Heart right ventricle (tissue), 16 donors: Measurements from ENCODE around the gene PWWP2B. TPM values are rescaled to one million over a fixed set of nuclear protein-coding genes. Genes with fewer than 3 reads are reported as not detected.
"Not testable (repeated sequence)": the region's sequence is repeated elsewhere in the genome, so short reads cannot be mapped to it uniquely, and the experiment has no call there.

ENCODE experiments used
- ATAC-seq, 8 donors: fragments of 200-7000 bp; cut with Tn5 transposase; one replicate each; pipeline ENCODE4 v1.9.1; 2020; ENCODE audit warnings: mild to moderate bottlenecking in 8 of 8, moderate library complexity in 8 of 8, moderate number of reproducible peaks in 1 of 8
- DNase-seq, 2 donors: peaks; one replicate each; pipeline ENCODE4 v3.0.0-alpha.2; 2020
- H3K27ac ChIP-seq, 10 donors: fragments of 200-600 bp; sonication (generic) in 2 of 10; one replicate each; pipeline versions ENCODE4 v1.5.0 to v1.8.0; 2020 to 2022; ENCODE audit warnings: mild to moderate bottlenecking in 3 of 10
- H3K27me3 ChIP-seq, 7 donors: fragments of 200-600 bp; one replicate each; pipeline ENCODE4 v1.8.0; 2021 to 2022; ENCODE audit warnings: mild to moderate bottlenecking in 2 of 7
- H3K36me3 ChIP-seq, 9 donors: fragments of 200-600 bp; sonication (generic) in 1 of 9; one replicate each; pipeline versions ENCODE4 v1.5.0 to v1.8.0; 2020 to 2022; ENCODE audit warnings: mild to moderate bottlenecking in 2 of 9
- H3K4me1 ChIP-seq, 9 donors: fragments of 200-600 bp; sonication (generic) in 1 of 9; one replicate each; pipeline versions ENCODE4 v1.5.0 to v1.8.0; 2020 to 2022; ENCODE audit warnings: mild to moderate bottlenecking in 4 of 9
- H3K4me3 ChIP-seq, 10 donors: fragments of 200-600 bp; sonication (generic) in 2 of 10; one replicate each; pipeline versions ENCODE4 v1.5.0 to v1.8.0; 2020 to 2022; ENCODE audit warnings: mild to moderate bottlenecking in 7 of 10, moderate library complexity in 2 of 10
- H3K9me3 ChIP-seq, 11 donors: fragments of 200-600 bp in 10 of 11; sonication (generic) in 2 of 11; one replicate each; pipeline versions ENCODE4 v1.5.0 to v1.8.0; 2013 to 2022; ENCODE audit warnings: mild to moderate bottlenecking in 2 of 11, control low read depth in 1 of 11, moderate library complexity in 1 of 11
- CTCF ChIP-seq, 9 donors: fragments of 200-600 bp; sonication (generic) in 2 of 9; IDR thresholded peaks; one replicate each; pipeline versions ENCODE4 v1.5.0 to v1.8.0; 2021 to 2022; ENCODE audit warnings: antibody characterized with exemption in 9 of 9, mild to moderate bottlenecking in 5 of 9, moderate library complexity in 1 of 9
- WGBS, 2 donors: extraction: QIAGEN DNeasy Blood & Tissue Kit; methylation state at CpG; one replicate each; pipeline ENCODE4 v1.1.7; 2013; ENCODE audit warnings: inconsistent platforms in 1 of 2; 5-methylcytosine and 5-hydroxymethylcytosine counted together
- intact Hi-C, 10 donors: fragments of 100-400 bp; cut with DNase I; formaldehyde crosslinking; loops; one replicate each; pipeline versions ENCODE4 v1.11.1 to v1.14.2; 2022
- polyA plus RNA-seq, 2 donors: library from polyadenylated mRNA; stranded (reverse); fragments of 200-250 nt; gene quantifications; one replicate each; pipeline ENCODE4 v1.2.3, GENCODE V29; 2013
- total RNA-seq, 10 donors: library from RNA; stranded (reverse); fragmentation: NEBNext Ultra II Directional in 3 of 10; extraction: Animal tissue kit (Norgen Biotek cat#: 25700) in 3 of 10; gene quantifications; one replicate each; pipeline versions ENCODE4 v1.2.1 to v1.2.4, GENCODE V29; 2021 to 2023
- donor health status: Arrhythmogenic right ventricular cardiomyopathy.
- donor health status: ischemic (EF 13 %, LVEDD 7.1; RV severe dilation, severe dysfunction).
- donor health status: healthy with polysubstance abuse.
- donor health status: DM: no; HTN: yes; CAD: no.
- donor health status: DM: no; HTN: no; CAD: no.
- donor health status: ischemic (EF 25% LVEDD 6.9; RV normal size, moderate dysfunction).
- donor health status: ischemic (EF 25% LVEDD 5.7; RV mildly dilated, moderate dysfunction).
- donor health status: healthy.
- donor health status: DM: yes; HTN: yes; CAD: no.
- donor health status: Ischemic cardiomyopathy.
- donor health status: ischemic (EF 35%, LVEDD 5.7; RV mildly dilated, moderate dysfunction).
- donor health status: nonischemic (EF 11% LVEDD 7.7; RV severe dilation, severe dysfunction).
- donor health status: DM: yes; HTN: yes; CAD: no.
- donor health status: PGD.
- donor health status: ischemic (EF 29% LVEDD 5.4; RV normal size, mild dysfunction).
- donor health status: nonischemic (EF 23%, LVEDD 6.1; RV moderate dilation, normal function).

The PWWP2B gene
- total and polyA plus RNA-seq, 12 donors = 11.1 to 21.3 (median 15.0) TPM

- Histone ChIP-seq H3K36me3 (peaks cover 0 to 27% (median 0%) of the 10 kb centered on the region in 9 donors), H3K9me3 (no peaks in the 10 kb centered on the region), H3K4me3 (no peak overlapping the region), H3K27ac (no peak overlapping the region), H3K27me3 (no peaks in the 10 kb centered on the region), H3K4me1 (no peaks in the 10 kb centered on the region)
- TF ChIP-seq CTCF (IDR thresholded peaks at IDR 0.05) = no peak
- intact Hi-C loops = loop anchor here in 1 of 10 donors (5.0 kb wide), 1 partner anchor 128 kb away; no protein-coding TSS in a partner anchor
- DNase-seq = no peak
- ATAC-seq = no peak
- WGBS, 2 donors = 83 to 90% methylated on average over 11 of the region's 11 CpGs
Measured at GRCh38 chr10:132350391-132350790, 46.6 kb upstream of the PWWP2B start.

- no peak for DNase-seq
- intact Hi-C loops = loop anchor here in 1 of 10 donors (5.0 kb wide), 1 partner anchor 129 kb away; no protein-coding TSS in a partner anchor
- no peaks in the 10 kb centered on the region for H3K27me3 ChIP-seq
- H3K4me1 ChIP-seq = no peaks in the 10 kb centered on the region
- H3K9me3 ChIP-seq = no peaks in the 10 kb centered on the region
- peaks cover 0 to 24% (median 0%) of the 10 kb centered on the region in 9 donors for H3K36me3 ChIP-seq
- no peak overlapping the region for H3K27ac ChIP-seq
- no peak for ATAC-seq
- H3K4me3 ChIP-seq = no peak overlapping the region
- TF ChIP-seq CTCF (IDR thresholded peaks at IDR 0.05) = no peak
- WGBS, 2 donors = 94 to 96% methylated on average over 17 of the region's 17 CpGs
Measured at GRCh38 chr10:132350946-132351345, 46.1 kb upstream of the PWWP2B start.

- no peaks in the 10 kb centered on the region for H3K4me1 ChIP-seq
- no peak for DNase-seq
- H3K27me3 ChIP-seq = no peaks in the 10 kb centered on the region
- H3K4me3 ChIP-seq = no peak overlapping the region
- intact Hi-C loops = loop anchor here in 9 of 10 donors (1.0 to 5.0 kb wide), 4 partner anchors 127 to 129 kb away; no protein-coding TSS in a partner anchor
- TF ChIP-seq CTCF (IDR thresholded peaks at IDR 0.05) = no peak
- WGBS, 2 donors = 91 to 92% methylated on average over 25 of the region's 25 CpGs
- ATAC-seq = no peak
- H3K27ac ChIP-seq = no peak overlapping the region
- no peaks in the 10 kb centered on the region for H3K9me3 ChIP-seq
- peaks cover 0 to 24% (median 0%) of the 10 kb centered on the region in 9 donors for H3K36me3 ChIP-seq
Measured at GRCh38 chr10:132351611-132352010, 45.4 kb upstream of the PWWP2B start.

GRCh38 chr10:132352462-132353308, 44.3 kb upstream of the PWWP2B start:
- 56% methylated on average over 27 to 33 of the region's 44 CpGs for WGBS, 2 donors
- H3K4me1 ChIP-seq, H3K27me3 ChIP-seq, H3K27ac ChIP-seq, H3K4me3 ChIP-seq, H3K9me3 ChIP-seq: not testable (repeated sequence)
- DNase-seq (peak; percentile 66 to 84), ATAC-seq (peak; percentile 56 to 80 (median 72))
- peaks cover 0 to 25% (median 0%) of the 10 kb centered on the region in 9 donors for H3K36me3 ChIP-seq
- peak; percentile 70 to 85 (median 80) for TF ChIP-seq CTCF (IDR thresholded peaks at IDR 0.05)
- intact Hi-C loops = loop anchor here (1.0 to 5.0 kb wide), 4 partner anchors 128 to 130 kb away; no protein-coding TSS in a partner anchor
